ENCODE measurements around the gene TEX44.

DNA sequence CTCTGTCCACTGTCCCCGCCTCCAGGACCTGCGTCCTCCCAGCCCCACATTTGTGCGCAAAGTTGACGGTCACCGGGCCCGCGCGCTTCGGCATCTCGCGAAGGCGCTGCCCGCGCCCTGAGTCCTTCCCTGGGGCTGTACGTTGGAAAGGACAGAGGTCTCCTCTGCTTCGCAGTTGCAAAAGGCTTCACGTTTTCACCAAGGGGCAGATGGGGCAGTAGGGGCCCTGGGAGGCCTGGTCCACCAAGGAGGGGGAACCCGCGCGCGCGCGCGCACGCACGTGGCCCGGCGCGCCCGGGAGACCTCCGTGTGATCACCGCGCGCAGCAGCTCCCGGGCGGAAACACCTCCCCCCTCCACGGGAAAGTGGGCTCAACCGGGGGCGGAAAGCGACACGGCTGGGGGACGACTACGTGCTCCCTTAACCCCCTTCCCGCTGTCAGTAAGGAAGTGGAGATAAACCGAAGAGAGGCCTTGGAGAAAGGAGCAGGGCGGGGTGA, 21.9 kb downstream of the TEX44 start:
- TF ChIP-seq CTCF (IDR thresholded peaks at IDR 0.05; ENCODE audit: insufficient read depth, low read length, poor library complexity, severe bottlenecking): no peak
- no peak for TF ChIP-seq EZH2phosphoT487 (conservative IDR thresholded peaks at IDR 0.05; ENCODE audit: low read length)
